DND-41 (cell line): Measurements from ENCODE around the gene ENTR1.

Source experiments
- EZH2 ChIP-seq: IDR thresholded peaks from 3 replicates; pipeline ENCODE4 v1.6.1; 2012; ENCODE audit warnings: borderline replicate concordance, low read depth, mild to moderate bottlenecking, moderate library complexity, low read length, inconsistent platforms; ENCODE audit not compliant: severe bottlenecking
- TF ChIP-seq, protein P1 (sequence below): IDR thresholded peaks from 2 replicates; pipeline ENCODE4 v1.5.1; 2012; ENCODE audit warnings: borderline replicate concordance, low read length, moderate library complexity, mild to moderate bottlenecking; ENCODE audit not compliant: poor library complexity, severe bottlenecking; ENCODE audit errors: extremely low read depth

- TF ChIP-seq EZH2 = no peak
- TF ChIP-seq, protein P1, sequence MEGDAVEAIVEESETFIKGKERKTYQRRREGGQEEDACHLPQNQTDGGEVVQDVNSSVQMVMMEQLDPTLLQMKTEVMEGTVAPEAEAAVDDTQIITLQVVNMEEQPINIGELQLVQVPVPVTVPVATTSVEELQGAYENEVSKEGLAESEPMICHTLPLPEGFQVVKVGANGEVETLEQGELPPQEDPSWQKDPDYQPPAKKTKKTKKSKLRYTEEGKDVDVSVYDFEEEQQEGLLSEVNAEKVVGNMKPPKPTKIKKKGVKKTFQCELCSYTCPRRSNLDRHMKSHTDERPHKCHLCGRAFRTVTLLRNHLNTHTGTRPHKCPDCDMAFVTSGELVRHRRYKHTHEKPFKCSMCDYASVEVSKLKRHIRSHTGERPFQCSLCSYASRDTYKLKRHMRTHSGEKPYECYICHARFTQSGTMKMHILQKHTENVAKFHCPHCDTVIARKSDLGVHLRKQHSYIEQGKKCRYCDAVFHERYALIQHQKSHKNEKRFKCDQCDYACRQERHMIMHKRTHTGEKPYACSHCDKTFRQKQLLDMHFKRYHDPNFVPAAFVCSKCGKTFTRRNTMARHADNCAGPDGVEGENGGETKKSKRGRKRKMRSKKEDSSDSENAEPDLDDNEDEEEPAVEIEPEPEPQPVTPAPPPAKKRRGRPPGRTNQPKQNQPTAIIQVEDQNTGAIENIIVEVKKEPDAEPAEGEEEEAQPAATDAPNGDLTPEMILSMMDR = no peak
Measured at GRCh38 chr9:136370687-136371532, 39.5 kb downstream of the ENTR1 start.
